Aortic smooth muscle cell (primary cell): Measurements from ENCODE around the gene PRAMEF2. TPM values are rescaled to one million over a fixed set of nuclear protein-coding genes. Genes with fewer than 3 reads are reported as not detected.

Experiments
- total RNA-seq: library from RNA; depleted of rRNA; stranded (reverse); fragments of >200 nt; gene quantifications from 2 replicates; pipeline ENCODE4 v1.2.3, GENCODE V29; 2014

PRAMEF2 gene, protein sequence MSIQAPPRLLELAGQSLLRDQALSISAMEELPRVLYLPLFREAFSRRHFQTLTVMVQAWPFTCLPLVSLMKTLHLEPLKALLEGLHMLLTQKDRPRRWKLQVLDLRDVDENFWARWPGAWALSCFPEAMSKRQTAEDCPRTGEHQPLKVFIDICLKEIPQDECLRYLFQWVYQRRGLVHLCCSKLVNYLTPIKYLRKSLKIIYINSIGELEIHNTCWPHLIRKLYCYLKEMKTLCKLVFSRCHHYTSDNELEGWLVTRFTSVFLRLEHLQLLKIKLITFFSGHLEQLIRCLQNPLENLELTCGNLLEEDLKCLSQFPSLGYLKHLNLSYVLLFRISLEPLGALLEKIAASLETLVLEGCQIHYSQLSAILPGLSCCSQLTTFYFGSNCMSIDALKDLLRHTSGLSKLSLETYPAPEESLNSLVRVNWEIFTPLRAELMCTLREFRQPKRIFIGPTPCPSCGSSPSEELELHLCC
- total RNA-seq = not detected in 2 replicates

DNA sequence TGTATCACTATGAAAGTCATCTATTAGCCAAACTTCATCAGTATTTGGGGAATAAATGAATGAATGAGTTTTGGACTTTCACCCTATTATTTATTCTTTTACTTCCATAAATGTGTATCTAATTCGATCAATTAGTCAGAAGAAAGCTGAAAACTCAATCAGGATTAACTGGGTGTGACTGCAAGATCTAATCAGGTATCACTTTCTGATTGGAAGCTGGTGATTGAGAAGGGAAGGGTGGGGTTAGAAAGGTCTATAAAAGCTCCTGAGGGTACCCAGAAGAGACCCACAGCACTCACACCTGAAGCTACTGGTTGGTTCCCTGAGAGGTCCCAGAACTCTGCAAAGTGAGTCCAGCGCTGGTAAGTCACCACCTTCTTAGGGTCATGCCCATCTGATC is at the start of gene PRAMEF2:
PRAMEF2 (plus strand) TSS at position 301 of the 400 bp plus-strand sequence. CDS start 1,924 bp downstream, outside the sequence.

GRCh38 chr1:12831310-12831709 is 25.6 kb upstream of the PRAMEF2 start, which contains the start of gene PRAMEF11:
PRAMEF11 (minus strand) TSS chr1:12831410; CDS start chr1:12828789, 2,621 bp downstream.

DNA sequence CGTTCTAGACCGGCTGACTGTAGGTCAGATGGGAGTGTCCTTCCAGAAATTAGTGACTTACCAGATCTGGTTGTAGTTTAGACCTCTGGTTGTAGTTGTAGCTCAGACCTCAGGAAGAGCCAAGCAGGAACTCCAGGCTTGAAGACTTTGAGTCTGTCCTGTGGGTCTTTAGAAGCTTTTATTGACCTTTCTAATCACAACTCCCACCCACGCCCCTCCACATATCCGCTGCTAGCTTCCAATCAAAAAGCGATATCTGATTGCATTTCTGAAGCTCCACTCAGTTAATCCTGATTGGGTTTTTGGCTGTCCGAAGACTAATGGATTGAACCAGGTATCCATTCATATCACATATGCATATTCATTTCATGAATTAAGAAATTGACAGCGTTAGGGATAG is 8.3 kb upstream of the PRAMEF2 start, which contains the start of gene HNRNPCL1:
HNRNPCL1 (minus strand) TSS at position 101 of the 400 bp plus-strand sequence. CDS start 431 bp downstream, outside the sequence.

DNA sequence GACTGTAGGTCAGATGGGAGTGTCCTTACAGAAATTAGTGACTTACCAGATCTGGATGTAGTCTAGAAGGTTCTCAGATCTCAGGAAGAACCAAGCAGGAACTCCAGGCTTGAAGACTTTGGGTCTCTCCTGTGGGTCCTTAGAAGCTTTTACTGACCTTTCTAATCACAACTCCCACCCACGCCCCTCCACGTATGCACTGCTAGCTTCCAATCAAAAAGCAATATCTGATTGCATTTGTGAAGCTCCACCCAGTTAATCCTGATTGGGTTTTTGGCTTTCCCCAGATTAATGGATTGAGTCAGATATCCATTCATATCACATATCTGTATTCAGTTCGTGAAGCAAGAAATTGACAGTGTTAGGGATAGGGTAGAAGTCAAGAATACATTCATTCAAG is 29.2 kb downstream of the PRAMEF2 start, which contains the start of gene PRAMEF4:
PRAMEF4 (minus strand) TSS at position 101 of the 400 bp plus-strand sequence. CDS start 2,807 bp downstream, outside the sequence.

DNA sequence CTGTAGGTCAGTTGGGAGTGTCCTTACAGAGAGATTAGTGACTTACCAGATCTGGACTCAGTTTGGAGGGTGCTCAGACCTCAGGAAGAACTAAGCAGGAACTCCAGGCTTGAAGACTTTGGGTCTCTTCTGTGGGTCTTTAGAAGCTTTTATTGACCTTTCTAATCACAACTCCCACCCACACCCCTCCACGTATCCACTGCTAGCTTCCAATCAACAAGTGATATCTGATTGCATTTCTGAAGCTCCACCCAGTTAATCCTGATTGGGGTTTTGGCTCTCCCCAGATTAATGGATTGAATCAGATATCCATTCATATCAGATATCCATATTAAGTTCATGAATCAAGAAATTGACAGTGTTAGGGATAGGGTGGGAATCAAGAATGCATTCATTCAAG is 41.3 kb downstream of the PRAMEF2 start, which contains the start of gene PRAMEF10:
PRAMEF10 (minus strand) TSS at position 101 of the 400 bp plus-strand sequence. CDS start 2,423 bp downstream, outside the sequence.

Other genes with a start within 250 kb of the PRAMEF2 start
- gene DHRS3, start 238.9 kb upstream of the PRAMEF2 start, total RNA-seq = 37.7 and 61.7 TPM in 2 replicates
- not detected in 2 replicates for gene AADACL4, start 213.0 kb upstream of the PRAMEF2 start, total RNA-seq
- not detected in 2 replicates for gene AADACL3, start 141.0 kb upstream of the PRAMEF2 start, total RNA-seq
- not detected in 2 replicates for gene CFAP107, start 110.9 kb upstream of the PRAMEF2 start, total RNA-seq
- gene PRAMEF12, start 83.3 kb upstream of the PRAMEF2 start, total RNA-seq = not detected in 2 replicates
- gene PRAMEF1, start 65.7 kb upstream of the PRAMEF2 start, total RNA-seq = not detected in 2 replicates
- not detected in 2 replicates for gene PRAMEF11, start 25.7 kb upstream of the PRAMEF2 start, total RNA-seq
- gene HNRNPCL1, start 8.4 kb upstream of the PRAMEF2 start, total RNA-seq = not detected in 2 replicates
- not detected in 2 replicates for gene PRAMEF4, start 29.1 kb downstream of the PRAMEF2 start, total RNA-seq
- gene PRAMEF10, start 41.2 kb downstream of the PRAMEF2 start, total RNA-seq = not detected in 2 replicates
- gene PRAMEF7, start 59.5 kb downstream of the PRAMEF2 start, total RNA-seq = not detected in 2 replicates
- gene PRAMEF6, start 90.5 kb downstream of the PRAMEF2 start, total RNA-seq = not detected in 2 replicates
- gene PRAMEF27, start 199.5 kb downstream of the PRAMEF2 start, total RNA-seq = not detected in 2 replicates
- not detected in 2 replicates for gene HNRNPCL3, start 203.7 kb downstream of the PRAMEF2 start, total RNA-seq
- not detected in 2 replicates for gene PRAMEF25, start 213.7 kb downstream of the PRAMEF2 start, total RNA-seq